OCI-LY1 (cell line): Measurements from ENCODE around the gene GRB10.

ENCODE experiments used
- H2AFZ ChIP-seq: fragments of 200-600 bp; sonication (generic), shearing (Covaris generic); 2 replicates; pipeline ENCODE4 v1.6.0; 2014; ENCODE audit warnings: antibody characterized with exemption, mild to moderate bottlenecking, low read length
- H3F3A ChIP-seq: fragments of 200-600 bp; sonication (generic), shearing (Covaris generic); 2 replicates; pipeline ENCODE4 v1.6.0; 2014; ENCODE audit warnings: mild to moderate bottlenecking, antibody characterized with exemption, low read length, moderate library complexity; ENCODE audit not compliant: insufficient read depth
- H3K27ac ChIP-seq: fragments of 200-600 bp; sonication (generic); 2 replicates; pipeline ENCODE4 v1.5.1; 2014; ENCODE audit warnings: low read length, mixed run types, mild to moderate bottlenecking, low read depth; ENCODE audit not compliant: poor library complexity, severe bottlenecking
- H3K27me3 ChIP-seq: fragments of 200-600 bp; sonication (generic); 2 replicates; pipeline ENCODE4 v1.6.0; 2014; ENCODE audit warnings: antibody characterized with exemption, mild to moderate bottlenecking, low read length, moderate library complexity; ENCODE audit not compliant: insufficient read depth
- H3K36me3 ChIP-seq: fragments of 200-600 bp; sonication (generic); 2 replicates; pipeline ENCODE4 v1.6.1; 2014; ENCODE audit warnings: mild to moderate bottlenecking, antibody characterized with exemption, low read length, moderate library complexity, mixed read lengths; ENCODE audit not compliant: insufficient read depth
- H3K4me1 ChIP-seq: fragments of 200-600 bp; sonication (generic); 2 replicates; pipeline ENCODE4 v1.5.1; 2014; ENCODE audit warnings: mild to moderate bottlenecking, low read length, moderate library complexity; ENCODE audit not compliant: insufficient read depth, severe bottlenecking
- H3K4me2 ChIP-seq: fragments of 200-600 bp; sonication (generic), shearing (Covaris generic); 2 replicates; pipeline ENCODE4 v1.6.1; 2014; ENCODE audit warnings: low read length
- H3K4me3 ChIP-seq: fragments of 200-600 bp; sonication (generic); 2 replicates; pipeline ENCODE4 v1.5.1; 2014; ENCODE audit warnings: low read length, low read depth, mild to moderate bottlenecking, mixed read lengths; ENCODE audit not compliant: poor library complexity, severe bottlenecking
- H3K79me2 ChIP-seq: fragments of 200-600 bp; shearing (Covaris generic); 2 replicates; pipeline ENCODE4 v1.6.1; 2016; ENCODE audit warnings: mixed run types, low read length, mixed read lengths; ENCODE audit not compliant: insufficient read depth
- H3K9ac ChIP-seq: fragments of 200-600 bp; sonication (generic), shearing (Covaris generic); 2 replicates; pipeline ENCODE4 v1.6.1; 2014; ENCODE audit warnings: mild to moderate bottlenecking, low read length, mixed read lengths
- H3K9me2 ChIP-seq: fragments of 200-600 bp; sonication (generic), shearing (Covaris generic); 2 replicates; pipeline ENCODE4 v1.6.1; 2014; ENCODE audit warnings: low read depth, mild to moderate bottlenecking, low read length, mixed read lengths
- H3K9me3 ChIP-seq: fragments of 200-600 bp; shearing (Covaris generic); 2 replicates; pipeline ENCODE4 v1.6.1; 2014; ENCODE audit warnings: low read length, mixed read lengths
- H4K20me1 ChIP-seq: fragments of 200-600 bp; sonication (generic), shearing (Covaris generic); 2 replicates; pipeline ENCODE4 v1.6.0; 2016; ENCODE audit warnings: mild to moderate bottlenecking, low read length; ENCODE audit not compliant: insufficient read depth
- CTCF ChIP-seq: fragments of 200-600 bp; sonication (generic), shearing (Covaris generic); IDR thresholded peaks from 2 replicates; pipeline ENCODE4 v1.5.1; 2017; ENCODE audit warnings: mild to moderate bottlenecking, antibody characterized with exemption, low read length, moderate library complexity, mixed read lengths
- EZH2 ChIP-seq: fragments of 200-600 bp; sonication (generic), shearing (Covaris generic); IDR thresholded peaks from 2 replicates; pipeline ENCODE4 v1.8.0; 2017; ENCODE audit warnings: borderline replicate concordance, mixed run types, mild to moderate bottlenecking, antibody characterized with exemption, low read length, moderate library complexity, mixed read lengths

Gene GRB10

GRCh38 chr7:50714857-50715256 lies 67.8 kb downstream of the GRB10 start:
- no peaks in the 10 kb centered on the region for H3F3A ChIP-seq
- H3K9me3 ChIP-seq: no peaks in the 10 kb centered on the region
- no peaks in the 10 kb centered on the region for H3K36me3 ChIP-seq
- H3K4me2 ChIP-seq: no peak overlapping the region
- no peaks in the 10 kb centered on the region for H3K4me1 ChIP-seq
- no peak overlapping the region for H2AFZ ChIP-seq
- no peak overlapping the region for H3K4me3 ChIP-seq
- H4K20me1 ChIP-seq: no peaks in the 10 kb centered on the region
- peaks cover 5% of the 10 kb centered on the region for H3K27me3 ChIP-seq
- no peak for TF ChIP-seq CTCF
- no peak for TF ChIP-seq EZH2
- H3K9me2 ChIP-seq: no peaks in the 10 kb centered on the region
- no peaks in the 10 kb centered on the region for H3K79me2 ChIP-seq
- H3K9ac ChIP-seq: no peak overlapping the region
- H3K27ac ChIP-seq: no peak overlapping the region

- no peaks in the 10 kb centered on the region for H3K9me2 ChIP-seq
- no peaks in the 10 kb centered on the region for H3K79me2 ChIP-seq
- TF ChIP-seq CTCF: no peak
- TF ChIP-seq EZH2: no peak
- H3K9ac ChIP-seq: no peak overlapping the region
- H3K27me3 ChIP-seq: peaks cover 5% of the 10 kb centered on the region
- H3K27ac ChIP-seq: no peak overlapping the region
- H3K4me2 ChIP-seq: no peak overlapping the region
- no peaks in the 10 kb centered on the region for H3K9me3 ChIP-seq
- no peaks in the 10 kb centered on the region for H3F3A ChIP-seq
- no peak overlapping the region for H3K4me3 ChIP-seq
- no peak overlapping the region for H2AFZ ChIP-seq
- no peaks in the 10 kb centered on the region for H3K4me1 ChIP-seq
- H3K36me3 ChIP-seq: no peaks in the 10 kb centered on the region
- H4K20me1 ChIP-seq: no peaks in the 10 kb centered on the region
Observed at GRCh38 chr7:50713123-50713965, 69.4 kb downstream of the GRB10 start.

GRCh38 chr7:50712252-50713122 lies 70.2 kb downstream of the GRB10 start:
- Histone ChIP-seq H3K4me3 (no peak overlapping the region), H4K20me1 (no peaks in the 10 kb centered on the region), H3K9me2 (no peaks in the 10 kb centered on the region), H2AFZ (no peak overlapping the region), H3K27ac (no peak overlapping the region), H3K9ac (no peak overlapping the region), H3K79me2 (no peaks in the 10 kb centered on the region), H3K9me3 (no peaks in the 10 kb centered on the region), H3K36me3 (no peaks in the 10 kb centered on the region), H3F3A (no peaks in the 10 kb centered on the region), H3K4me2 (no peak overlapping the region), H3K4me1 (no peaks in the 10 kb centered on the region), H3K27me3 (peaks cover under 1% of the 10 kb centered on the region; the same call in 1 of the 2 replicates)
- TF ChIP-seq CTCF: no peak
- TF ChIP-seq EZH2: no peak
